Fibroblast of the aortic adventitia (primary cell): ENCODE measurements around the gene HTR2C. TPM values are rescaled to one million over a fixed set of nuclear protein-coding genes. Genes with fewer than 3 reads are reported as not detected.
"Not testable (repeated sequence)": the region's sequence is repeated elsewhere in the genome, so short reads cannot be mapped to it uniquely, and the experiment has no call there.

Experiments
- DNase-seq: peaks from one replicate; pipeline ENCODE4 v3.0.0-alpha.2; 2010; ENCODE audit warnings: low read depth
- H3K4me3 ChIP-seq: 2 replicates; pipeline ENCODE4 v1.5.1; 2011; ENCODE audit warnings: low read depth, mild to moderate bottlenecking, control low read depth, low read length, moderate library complexity
- small RNA-seq: library from RNA; depleted of rRNA; stranded (forward); fragments of <200 nt; gene quantifications from one replicate; pipeline ENCODE3, GENCODE V24; 2012
- total RNA-seq: library from RNA; depleted of rRNA; stranded (reverse); fragments of >200 nt; gene quantifications from 2 replicates; pipeline ENCODE4 v1.2.3, GENCODE V29; 2012; ENCODE audit warnings: low replicate concordance
- TF ChIP-seq, protein P1 (sequence below): IDR thresholded peaks from 2 replicates; pipeline ENCODE4 v1.5.1; 2011; ENCODE audit warnings: mild to moderate bottlenecking, low read length, control low read depth, inconsistent platforms; ENCODE audit not compliant: insufficient read depth

HTR2C gene
- total RNA-seq, 1 donor = not detected

DNA sequence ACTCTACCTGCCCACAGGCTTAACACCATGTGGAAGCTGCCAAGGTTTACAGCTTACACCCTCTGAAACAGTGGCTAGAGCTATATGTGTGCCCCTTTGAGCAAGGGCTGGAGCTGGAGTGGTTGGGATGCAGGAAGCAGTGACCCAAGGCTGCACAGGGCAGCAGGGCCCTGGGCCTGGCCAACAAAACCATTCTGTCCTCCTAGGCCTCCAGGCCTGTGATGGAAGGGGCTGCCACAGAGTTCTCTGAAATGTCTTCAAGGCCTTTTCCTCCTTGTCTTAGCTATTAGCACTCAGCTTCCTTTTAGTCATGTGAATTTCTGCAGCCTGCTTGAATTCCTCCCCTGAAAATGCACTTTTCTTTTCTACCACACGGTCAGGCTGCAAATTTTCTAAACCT, 348.7 kb downstream of the HTR2C start:
- no peak for DNase-seq
- TF ChIP-seq, protein P1, sequence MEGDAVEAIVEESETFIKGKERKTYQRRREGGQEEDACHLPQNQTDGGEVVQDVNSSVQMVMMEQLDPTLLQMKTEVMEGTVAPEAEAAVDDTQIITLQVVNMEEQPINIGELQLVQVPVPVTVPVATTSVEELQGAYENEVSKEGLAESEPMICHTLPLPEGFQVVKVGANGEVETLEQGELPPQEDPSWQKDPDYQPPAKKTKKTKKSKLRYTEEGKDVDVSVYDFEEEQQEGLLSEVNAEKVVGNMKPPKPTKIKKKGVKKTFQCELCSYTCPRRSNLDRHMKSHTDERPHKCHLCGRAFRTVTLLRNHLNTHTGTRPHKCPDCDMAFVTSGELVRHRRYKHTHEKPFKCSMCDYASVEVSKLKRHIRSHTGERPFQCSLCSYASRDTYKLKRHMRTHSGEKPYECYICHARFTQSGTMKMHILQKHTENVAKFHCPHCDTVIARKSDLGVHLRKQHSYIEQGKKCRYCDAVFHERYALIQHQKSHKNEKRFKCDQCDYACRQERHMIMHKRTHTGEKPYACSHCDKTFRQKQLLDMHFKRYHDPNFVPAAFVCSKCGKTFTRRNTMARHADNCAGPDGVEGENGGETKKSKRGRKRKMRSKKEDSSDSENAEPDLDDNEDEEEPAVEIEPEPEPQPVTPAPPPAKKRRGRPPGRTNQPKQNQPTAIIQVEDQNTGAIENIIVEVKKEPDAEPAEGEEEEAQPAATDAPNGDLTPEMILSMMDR = no peak
- no peak overlapping the region for H3K4me3 ChIP-seq

GRCh38 chrX:114933291-114933690, 349.4 kb downstream of the HTR2C start:
- H3K4me3 ChIP-seq, DNase-seq: not testable (repeated sequence)

DNA sequence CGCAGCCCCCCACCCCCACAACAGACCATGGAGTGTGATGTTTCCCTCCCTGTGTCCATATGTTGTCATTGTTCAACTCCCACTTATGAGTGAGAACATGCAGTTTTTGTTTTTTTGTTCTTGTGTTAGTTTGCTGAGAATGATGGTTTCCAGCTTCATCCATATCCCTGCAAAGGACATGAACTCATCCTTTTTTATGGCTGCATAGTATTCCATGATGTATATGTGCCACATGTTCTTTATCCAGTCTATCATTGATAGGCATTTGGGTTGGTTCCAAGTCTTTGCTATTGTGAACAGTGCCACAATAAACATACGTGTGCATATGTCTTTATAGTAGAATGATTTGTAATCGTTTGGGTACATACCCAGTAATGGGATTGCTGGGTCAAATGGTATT, 353.2 kb downstream of the HTR2C start:
- DNase-seq, H3K4me3 ChIP-seq: not testable (repeated sequence)

DNA sequence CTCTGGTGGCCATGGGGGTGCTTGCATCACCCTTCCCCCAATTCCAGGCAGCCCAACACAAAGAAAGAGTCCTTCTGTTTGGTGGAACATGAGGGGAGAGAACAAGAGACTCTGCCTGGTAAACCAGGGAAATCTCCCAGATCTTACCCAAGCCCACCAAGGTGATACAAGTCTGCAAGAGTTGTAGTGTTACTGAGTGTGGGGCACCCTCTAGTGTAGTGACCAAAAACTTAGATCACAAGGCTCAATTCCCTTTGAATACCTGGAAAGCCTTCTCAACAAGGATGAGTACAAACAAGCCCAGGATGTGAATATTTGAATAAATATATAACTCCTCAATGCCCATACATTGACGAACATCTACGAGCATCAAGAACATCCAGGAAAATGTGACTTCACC, 368.8 kb downstream of the HTR2C start:
- no peak for DNase-seq
- TF ChIP-seq, protein P1 = no peak
- H3K4me3 ChIP-seq = no peak overlapping the region

Small RNA genes within 50 kb of the gene (small RNA-seq; reads per million reads assigned to genes)
- gene AL355812.1 (not detected), gene MIR1264 (not detected), gene MIR1298 (not detected), gene MIR1911 (not detected), gene MIR1912 (not detected), gene MIR448 (not detected), gene MIR764 (not detected), gene SNORA35 (not detected)
